BLaER1 treated with 17β-estradiol and CSF1 and Interleukin-3, amounts not matched to agents 10 nM and 100 nM (cell line): ENCODE results near the gene CLCN7.

Source experiments
- H3K27ac ChIP-seq, 11 experiments: shearing (Covaris generic); formaldehyde crosslinking; 2 replicates each; pipeline ENCODE4 v1.8.1; 2022
- H3K27me3 ChIP-seq, 11 experiments: shearing (Covaris generic); formaldehyde crosslinking; 2 replicates each; pipeline ENCODE4 v1.8.1; 2022
- H3K36me3 ChIP-seq, 11 experiments: shearing (Covaris generic); formaldehyde crosslinking; 2 replicates each; pipeline ENCODE4 v1.8.1; 2022
- H3K4me1 ChIP-seq, 10 experiments: shearing (Covaris generic); formaldehyde crosslinking; 2 replicates each; pipeline ENCODE4 v1.8.1; 2022
- H3K4me2 ChIP-seq, 11 experiments: shearing (Covaris generic); formaldehyde crosslinking; 2 replicates each; pipeline ENCODE4 v1.8.1; 2022
- H3K4me3 ChIP-seq, 10 experiments: shearing (Covaris generic); formaldehyde crosslinking; 2 replicates each; pipeline ENCODE4 v1.8.1; 2022
- H3K9ac ChIP-seq, 11 experiments: shearing (Covaris generic); formaldehyde crosslinking; 2 replicates each; pipeline ENCODE4 v1.8.1; 2022
- H3K9me3 ChIP-seq, 11 experiments: shearing (Covaris generic); formaldehyde crosslinking; replicated peaks in 1 of 11; 2 replicates each; pipeline ENCODE4 v1.8.1; 2022
- H4K20me1 ChIP-seq, 11 experiments: shearing (Covaris generic); formaldehyde crosslinking; 2 replicates each; pipeline ENCODE4 v1.8.1; 2022
- Cebpa-rat ChIP-seq, 11 experiments: shearing (Covaris generic); IDR thresholded peaks; 2 replicates each; pipeline ENCODE4 v1.8.1; 2022

Gene CLCN7

DNA sequence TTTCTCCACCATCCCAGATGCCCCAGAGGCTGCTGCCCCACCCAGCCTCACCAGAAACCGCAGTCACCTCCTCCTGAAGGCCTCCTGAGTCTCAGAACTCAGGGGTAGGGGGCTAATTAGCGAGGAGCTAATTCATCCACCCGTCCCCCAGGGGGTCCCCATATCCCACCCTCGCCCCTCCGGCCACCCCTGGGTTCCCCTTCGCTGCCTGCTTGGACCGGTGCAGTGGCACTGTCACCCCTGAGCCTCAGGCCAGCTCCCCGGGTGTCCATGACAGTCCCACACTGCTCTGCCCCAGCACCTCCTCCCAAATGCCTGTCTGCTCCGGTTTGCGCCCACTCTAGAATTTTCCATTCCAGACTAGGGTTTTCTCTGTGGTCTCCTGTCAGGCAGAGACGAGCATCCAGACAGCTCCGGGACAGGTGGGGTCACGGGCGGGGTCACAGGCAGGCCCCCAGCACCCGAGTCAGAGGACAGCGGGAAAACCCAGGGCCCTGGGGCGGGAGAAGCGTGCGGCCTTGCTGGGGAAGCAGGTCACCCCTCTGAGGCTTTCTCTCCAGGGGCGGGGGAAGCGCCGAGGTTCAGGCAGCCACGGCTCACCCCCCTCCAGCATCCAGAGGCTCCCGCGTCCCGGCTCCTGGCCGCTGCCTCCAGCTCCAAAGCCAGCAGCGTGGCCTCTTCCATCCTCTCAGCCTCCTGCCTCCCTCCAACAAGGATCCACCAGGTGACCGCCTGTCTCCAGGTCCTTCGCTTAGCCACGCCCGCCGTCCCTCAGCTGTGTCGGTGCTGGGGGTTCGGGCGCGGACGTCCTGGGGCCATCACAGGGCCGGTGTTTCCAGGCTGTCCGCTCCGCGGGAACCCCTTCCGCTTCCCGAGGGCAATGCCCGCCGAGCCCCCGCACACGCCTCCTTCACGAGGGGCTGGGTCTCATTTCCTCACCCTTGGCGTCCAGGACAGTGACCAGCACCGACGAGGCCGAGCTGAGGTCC lies 47.1 kb downstream of the CLCN7 start:
- peak overlapping the region in 8 of 11 experiments; percentile 31 to 83 (median 44); a peak in 11 of 22 replicates for H3K27ac ChIP-seq
- peaks cover 0 to 4% (median 0%) of the 10 kb centered on the region in 11 experiments; a peak in 1 of 22 replicates for H3K27me3 ChIP-seq
- peak overlapping the region in 8 of 11 experiments; percentile 11 to 80 (median 60); a peak in 11 of 22 replicates for H3K9ac ChIP-seq
- H3K4me2 ChIP-seq: peak overlapping the region; percentile 61 to 99 (median 94); a peak in 19 of 22 replicates
- H4K20me1 ChIP-seq: no peaks in the 10 kb centered on the region
- no peaks in the 10 kb centered on the region for H3K36me3 ChIP-seq
- no peak overlapping the region for H3K4me3 ChIP-seq
- H3K4me1 ChIP-seq: peaks cover 36 to 60% (median 51%) of the 10 kb centered on the region in 10 experiments
- no peaks in the 10 kb centered on the region for H3K9me3 ChIP-seq
- no peak for TF ChIP-seq Cebpa-rat (IDR thresholded peaks at IDR 0.05)

GRCh38 chr16:1426734-1427471 lies 47.9 kb downstream of the CLCN7 start:
- Histone ChIP-seq H4K20me1 (no peaks in the 10 kb centered on the region), H3K4me2 (no peak overlapping the region), H3K27me3 (0 out of 22 replicates have a peak, but pooled peaks cover 0 to 4% (median 0%) of the 10 kb centered on the region in 11 experiments), H3K4me1 (peaks cover 32 to 53% (median 43%) of the 10 kb centered on the region in 10 experiments), H3K36me3 (no peaks in the 10 kb centered on the region), H3K9me3 (0 out of 22 replicates have a peak, but pooled peaks cover 0 to 4% (median 0%) of the 10 kb centered on the region in 11 experiments), H3K9ac (0 out of 22 replicates have a peak overlapping the region, but pooled peaks of 1 of the 11 experiments have one; percentile 33), H3K4me3 (no peak overlapping the region), H3K27ac (no peak overlapping the region; a peak in 2 of 22 replicates)
- TF ChIP-seq Cebpa-rat (IDR thresholded peaks at IDR 0.05): no peak

- peak overlapping the region in 1 of 11 experiments; percentile 8; a peak in 2 of 22 replicates for H3K27ac ChIP-seq
- TF ChIP-seq Cebpa-rat (IDR thresholded peaks at IDR 0.05): no peak
These were observed 49.0 kb downstream of the CLCN7 start for GRCh38 chr16:1425616-1426370.

GRCh38 chr16:1424028-1424427 lies 50.8 kb downstream of the CLCN7 start:
- H3K27ac ChIP-seq: no peak overlapping the region
- H3K36me3 ChIP-seq: peaks cover 0 to 4% (median 0%) of the 10 kb centered on the region in 11 experiments; a peak in 2 of 22 replicates
- 0 out of 22 replicates have a peak, but pooled peaks cover 0 to 4% (median 0%) of the 10 kb centered on the region in 11 experiments for H3K9me3 ChIP-seq
- no peaks in the 10 kb centered on the region for H3K27me3 ChIP-seq
- peaks cover 0 to 14% (median 4%) of the 10 kb centered on the region in 11 experiments; a peak in 7 of 22 replicates for H4K20me1 ChIP-seq
- no peak for TF ChIP-seq Cebpa-rat (IDR thresholded peaks at IDR 0.05)
- peaks cover 24 to 42% (median 32%) of the 10 kb centered on the region in 10 experiments for H3K4me1 ChIP-seq
- H3K4me3 ChIP-seq: no peak overlapping the region
- no peak overlapping the region for H3K4me2 ChIP-seq
- no peak overlapping the region for H3K9ac ChIP-seq

More at GRCh38 chr16:1425616-1426370, 49.0 kb downstream of the CLCN7 start:
- Histone ChIP-seq H3K9ac (0 out of 22 replicates have a peak overlapping the region, but pooled peaks of 1 of the 11 experiments have one; percentile 2), H3K36me3 (no peaks in the 10 kb centered on the region), H3K9me3 (0 out of 22 replicates have a peak, but pooled peaks cover 0 to 4% (median 0%) of the 10 kb centered on the region in 11 experiments), H3K4me2 (no peak overlapping the region), H4K20me1 (no peaks in the 10 kb centered on the region), H3K4me3 (no peak overlapping the region), H3K4me1 (peaks cover 28 to 50% (median 39%) of the 10 kb centered on the region in 10 experiments), H3K27me3 (no peaks in the 10 kb centered on the region)

DNA sequence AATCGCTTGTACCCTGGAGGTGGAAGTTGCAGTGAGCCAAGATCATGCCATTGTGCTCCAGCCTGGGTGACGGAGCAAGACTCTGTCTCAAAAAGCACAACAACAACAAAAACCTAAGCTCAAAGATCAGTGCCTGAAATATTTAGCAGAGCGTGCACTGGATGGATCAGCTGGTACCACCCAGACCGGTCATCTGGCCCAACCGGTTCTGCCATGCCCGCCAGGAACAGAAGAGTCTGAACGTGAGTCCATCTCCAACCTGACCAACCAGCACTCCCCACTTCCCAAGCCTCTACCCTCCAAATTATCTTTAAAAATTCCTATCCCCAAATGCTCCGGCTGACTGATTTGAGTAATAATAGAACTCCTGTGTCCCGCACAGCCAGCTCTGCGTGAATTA lies 52.8 kb downstream of the CLCN7 start:
- Histone ChIP-seq H3K9ac (no peak overlapping the region; a peak in 1 of 22 replicates), H3K4me3 (no peak overlapping the region), H3K9me3 (0 out of 22 replicates have a peak, but pooled peaks cover 0 to 4% (median 0%) of the 10 kb centered on the region in 11 experiments), H3K4me2 (peak overlapping the region in 5 of 11 experiments; percentile 72 to 91 (median 83); a peak in 8 of 22 replicates), H3K36me3 (peaks cover 0 to 19% (median 12%) of the 10 kb centered on the region in 11 experiments; a peak in 12 of 22 replicates), H3K4me1 (peaks cover 33 to 45% (median 38%) of the 10 kb centered on the region in 10 experiments), H3K27ac (peak overlapping the region in 5 of 11 experiments; percentile 81 to 96 (median 90); a peak in 8 of 22 replicates), H4K20me1 (peaks cover 0 to 28% (median 13%) of the 10 kb centered on the region in 11 experiments; a peak in 10 of 22 replicates), H3K27me3 (no peaks in the 10 kb centered on the region)
- TF ChIP-seq Cebpa-rat (IDR thresholded peaks at IDR 0.05): no peak

GRCh38 chr16:1420111-1420539 lies 54.7 kb downstream of the CLCN7 start:
- Histone ChIP-seq H3K9ac (peak overlapping the region; percentile 88 to 97 (median 93)), H3K27me3 (no peaks in the 10 kb centered on the region), H3K4me1 (peaks cover 36 to 52% (median 44%) of the 10 kb centered on the region in 10 experiments), H3K4me2 (peak overlapping the region; percentile 87 to 99 (median 97)), H3K27ac (peak overlapping the region; percentile 71 to 96 (median 90)), H3K9me3 (0 out of 22 replicates have a peak, but pooled peaks cover 0 to 4% (median 0%) of the 10 kb centered on the region in 11 experiments), H4K20me1 (peaks cover 0 to 34% (median 13%) of the 10 kb centered on the region in 11 experiments; a peak in 11 of 22 replicates), H3K4me3 (peak overlapping the region; percentile 85 to 100 (median 95)), H3K36me3 (peaks cover 0 to 19% (median 12%) of the 10 kb centered on the region in 11 experiments; a peak in 12 of 22 replicates)
- no peak for TF ChIP-seq Cebpa-rat (IDR thresholded peaks at IDR 0.05)

GRCh38 chr16:1416521-1416941 lies 58.3 kb downstream of the CLCN7 start:
- peaks cover 0 to 59% (median 29%) of the 10 kb centered on the region in 11 experiments; a peak in 15 of 22 replicates for H4K20me1 ChIP-seq
- no peaks in the 10 kb centered on the region for H3K27me3 ChIP-seq
- peaks cover 0 to 19% (median 12%) of the 10 kb centered on the region in 11 experiments; a peak in 13 of 22 replicates for H3K36me3 ChIP-seq
- H3K4me3 ChIP-seq: no peak overlapping the region
- H3K4me2 ChIP-seq: 0 out of 22 replicates have a peak overlapping the region, but pooled peaks of 1 of the 11 experiments have one; percentile 18
- H3K4me1 ChIP-seq: peaks cover 56 to 71% (median 66%) of the 10 kb centered on the region in 10 experiments
- TF ChIP-seq Cebpa-rat (IDR thresholded peaks at IDR 0.05): no peak
- peak overlapping the region in 3 of 11 experiments; percentile 13 to 57 (median 44); a peak in 3 of 22 replicates for H3K9ac ChIP-seq
- H3K9me3 ChIP-seq: no peaks in the 10 kb centered on the region
- H3K27ac ChIP-seq: no peak overlapping the region
